H1 (cell line): ENCODE results near the gene NKAIN2. TPM values are rescaled to one million over a fixed set of nuclear protein-coding genes. Genes with fewer than 3 reads are reported as not detected.

ENCODE experiments used
- CTCF ChIA-PET: fragments of 300-600 bp; sonication (Branson Sonifier 250); formaldehyde crosslinking; loops from one replicate; lab custom pipeline; 2021; ENCODE audit not compliant: partially characterized antibody; lab: Charles Lee
- POLR2A ChIA-PET: fragments of 300-600 bp; sonication (Branson Sonifier 250); formaldehyde crosslinking; loops from one replicate; lab custom pipeline; 2021; ENCODE audit warnings: inconsistent platforms; ENCODE audit not compliant: partially characterized antibody; lab: Charles Lee
- DNase-seq, 2 experiments: peaks; one replicate each; pipeline versions ENCODE4 v3.0.0 to v3.0.0-alpha.2; 2010 to 2022; ENCODE audit warnings: low spot score in 2 of 2, low read depth in 1 of 2, mixed read lengths in 1 of 2
- FAIRE-seq: peaks from 2 replicates; lab custom pipeline; 2011; peaks lifted over from hg19 to GRCh38; lab: Jason Lieb, UNC
- H2AFZ ChIP-seq: 2 replicates; pipeline ENCODE4 v1.8.1; 2012; ENCODE audit warnings: low read length, inconsistent platforms
- H2AK5ac ChIP-seq: 2 replicates; pipeline ENCODE4 v1.6.1; 2013; ENCODE audit warnings: low read depth, low read length
- H2BK120ac ChIP-seq: replicated peaks from 2 replicates; pipeline ENCODE3; 2013; ENCODE audit warnings: low read depth, low read length, inconsistent platforms
- H2BK12ac ChIP-seq: 2 replicates; pipeline ENCODE4 v1.6.1; 2013; ENCODE audit warnings: low read depth, low read length
- H2BK15ac ChIP-seq: 2 replicates; pipeline ENCODE4 v1.6.1; 2013; ENCODE audit warnings: low read length
- H2BK20ac ChIP-seq: 2 replicates; pipeline ENCODE4 v1.6.1; 2013; ENCODE audit warnings: low read length
- H2BK5ac ChIP-seq: 2 replicates; pipeline ENCODE4 v1.6.1; 2013; ENCODE audit warnings: low read depth, low read length
- H3K14ac ChIP-seq: 2 replicates; pipeline ENCODE4 v1.6.1; 2013; ENCODE audit warnings: inconsistent platforms; ENCODE audit not compliant: insufficient read length
- H3K18ac ChIP-seq: 2 replicates; pipeline ENCODE4 v1.6.1; 2013; ENCODE audit warnings: low read length; ENCODE audit errors: extremely low read depth
- H3K23ac ChIP-seq: 2 replicates; pipeline ENCODE4 v1.6.1; 2013; ENCODE audit warnings: inconsistent platforms; ENCODE audit not compliant: insufficient read length
- H3K23me2 ChIP-seq: 2 replicates; pipeline ENCODE4 v1.6.1; 2013; ENCODE audit warnings: low read depth, low read length
- H3K27ac ChIP-seq: 2 replicates; pipeline ENCODE4 v1.6.1; 2011; ENCODE audit warnings: low read depth, low read length, inconsistent platforms
- H3K27me3 ChIP-seq, 4 experiments: replicated peaks in 1 of 4; 1 replicate in 1 of 4; 2 replicates in 3 of 4; pipeline versions ENCODE4 v1.6.1 to v1.8.1; 2011 to 2013; ENCODE audit warnings: low read length in 3 of 4, mild to moderate bottlenecking in 3 of 4, inconsistent platforms in 2 of 4, mixed read lengths in 2 of 4, moderate library complexity in 1 of 4; ENCODE audit not compliant: control insufficient read depth in 3 of 4, insufficient read depth in 3 of 4; ENCODE audit errors: extremely low read depth in 1 of 4
- H3K36me3 ChIP-seq, 4 experiments: 2 replicates each; pipeline versions ENCODE4 v1.6.1 to v1.8.1; 2011 to 2013; ENCODE audit warnings: mild to moderate bottlenecking in 4 of 4, low read length in 3 of 4, moderate library complexity in 2 of 4, control low read depth in 1 of 4, inconsistent platforms in 1 of 4; ENCODE audit not compliant: insufficient read depth in 4 of 4, control insufficient read depth in 2 of 4
- H3K4ac ChIP-seq: replicated peaks from 2 replicates; pipeline ENCODE3; 2013; ENCODE audit warnings: low read length, low read depth, mixed read lengths, inconsistent platforms; ENCODE audit not compliant: insufficient read length
- H3K4me1 ChIP-seq, 4 experiments: replicated peaks in 1 of 4; 1 replicate in 1 of 4; 2 replicates in 3 of 4; pipeline versions ENCODE4 v1.6.1 to v1.8.1; 2011 to 2013; ENCODE audit warnings: low read length in 3 of 4, inconsistent platforms in 2 of 4, mixed read lengths in 1 of 4; ENCODE audit not compliant: insufficient read depth in 4 of 4, control insufficient read depth in 3 of 4
- H3K4me2 ChIP-seq, 2 experiments: 2 replicates each; pipeline versions ENCODE4 v1.6.1 to v1.8.1; 2011 to 2013; ENCODE audit warnings: low read depth in 2 of 2, low read length in 2 of 2, control low read depth in 1 of 2, inconsistent platforms in 1 of 2, mild to moderate bottlenecking in 1 of 2; ENCODE audit not compliant: insufficient read depth in 1 of 2
- H3K4me3 ChIP-seq, 4 experiments: fragments of 200-600, 300-600 bp in 1 of 4; sonication (generic), shearing (Covaris generic), sonication (Bioruptor Twin) in 1 of 4; 2 replicates each; pipeline versions ENCODE4 v1.5.1 to v1.8.1; 2011 to 2016; ENCODE audit warnings: low read length in 4 of 4, low read depth in 3 of 4, control low read depth in 2 of 4, inconsistent platforms in 2 of 4, mild to moderate bottlenecking in 2 of 4, mixed read lengths in 1 of 4, moderate library complexity in 1 of 4; ENCODE audit not compliant: insufficient read depth in 2 of 4; ENCODE audit errors: extremely low read depth in 1 of 4
- H3K56ac ChIP-seq: replicated peaks from 2 replicates; pipeline ENCODE3; 2013; ENCODE audit warnings: low read depth, mild to moderate bottlenecking, mixed read lengths, low read length, inconsistent platforms; ENCODE audit not compliant: insufficient read length
- H3K79me1 ChIP-seq: 2 replicates; pipeline ENCODE4 v1.6.1; 2013; ENCODE audit warnings: low read depth, low read length, control low read depth
- H3K79me2 ChIP-seq, 2 experiments: 2 replicates each; pipeline versions ENCODE4 v1.6.1 to v1.8.1; 2012 to 2013; ENCODE audit warnings: low read length in 2 of 2, mild to moderate bottlenecking in 2 of 2, inconsistent platforms in 1 of 2; ENCODE audit not compliant: insufficient read depth in 2 of 2, control insufficient read depth in 1 of 2
- H3K9ac ChIP-seq, 4 experiments: replicated peaks in 1 of 4; 1 replicate in 1 of 4; 2 replicates in 3 of 4; pipeline versions ENCODE4 v1.6.1 to v1.8.1; 2011 to 2013; ENCODE audit warnings: low read depth in 3 of 4, low read length in 3 of 4, control low read depth in 2 of 4, mild to moderate bottlenecking in 2 of 4, moderate library complexity in 2 of 4, inconsistent platforms in 1 of 4; ENCODE audit errors: extremely low read depth in 1 of 4
- H3K9me3 ChIP-seq, 2 experiments: 2 replicates each; pipeline versions ENCODE4 v1.6.1 to v1.8.1; 2012 to 2013; ENCODE audit warnings: mild to moderate bottlenecking in 2 of 2, moderate library complexity in 2 of 2, control low read depth in 1 of 2, inconsistent platforms in 1 of 2, low read depth in 1 of 2, low read length in 1 of 2, mixed read lengths in 1 of 2; ENCODE audit not compliant: insufficient read depth in 2 of 2
- H4K20me1 ChIP-seq, 2 experiments: replicated peaks in 1 of 2; 2 replicates each; pipeline versions ENCODE3 to v1.8.1; 2011 to 2013; ENCODE audit warnings: inconsistent platforms in 2 of 2, low read length in 2 of 2, mild to moderate bottlenecking in 1 of 2; ENCODE audit not compliant: insufficient read depth in 2 of 2, control insufficient read depth in 1 of 2
- H4K5ac ChIP-seq: 2 replicates; pipeline ENCODE4 v1.6.1; 2013; ENCODE audit warnings: low read length, low read depth, mixed read lengths, inconsistent platforms; ENCODE audit not compliant: insufficient read length
- H4K8ac ChIP-seq: 2 replicates; pipeline ENCODE4 v1.8.0; 2013; ENCODE audit warnings: mild to moderate bottlenecking, moderate library complexity, low read length, inconsistent platforms; ENCODE audit not compliant: insufficient read depth; ENCODE audit errors: extremely low read depth
- H4K91ac ChIP-seq: replicated peaks from 2 replicates; pipeline ENCODE3; 2013; ENCODE audit warnings: low read length, mixed read lengths, inconsistent platforms; ENCODE audit not compliant: insufficient read length
- ATF3 ChIP-seq: IDR thresholded peaks from 2 replicates; pipeline ENCODE4 v1.6.1; 2011; ENCODE audit warnings: low read depth, mild to moderate bottlenecking, low read length; ENCODE audit not compliant: insufficient read depth
- EP300 ChIP-seq, 2 experiments: IDR thresholded peaks; 1 replicate in 1 of 2; 2 replicates in 1 of 2; pipeline ENCODE4 v1.6.1; 2011 to 2012; ENCODE audit warnings: low read depth in 2 of 2, low read length in 2 of 2, mild to moderate bottlenecking in 2 of 2, borderline replicate concordance in 1 of 2, inconsistent platforms in 1 of 2, moderate library complexity in 1 of 2
- GTF2F1 ChIP-seq: IDR thresholded peaks from 2 replicates; pipeline ENCODE4 v1.6.1; 2012; ENCODE audit warnings: low read depth, low read length, improper control_type of control experiment, borderline replicate concordance
- HDAC6 ChIP-seq: IDR thresholded peaks from one replicate; pipeline ENCODE4 v1.7.1; 2012; ENCODE audit warnings: low read depth, mild to moderate bottlenecking, inconsistent platforms, low read length, moderate library complexity
- JUND ChIP-seq: IDR thresholded peaks from 2 replicates; pipeline ENCODE4 v1.6.1; 2011; ENCODE audit warnings: mild to moderate bottlenecking, improper control_type of control experiment, low read length
- KDM4A ChIP-seq: IDR thresholded peaks from one replicate; pipeline ENCODE4 v1.7.1; 2012; ENCODE audit warnings: low read depth, mild to moderate bottlenecking, moderate library complexity, low read length, inconsistent platforms; ENCODE audit not compliant: severe bottlenecking
- PHF8 ChIP-seq: fragments of 200-600 bp; sonication (generic); conservative IDR thresholded peaks from 2 replicates; pipeline ENCODE4 v1.7.1; 2012; ENCODE audit warnings: low read depth, mild to moderate bottlenecking, inconsistent platforms, low read length, moderate library complexity
- SAP30 ChIP-seq: fragments of 300-600 bp; sonication (generic); IDR thresholded peaks from 2 replicates; pipeline ENCODE4 v1.7.1; 2012; ENCODE audit warnings: low read length, moderate library complexity, mild to moderate bottlenecking, inconsistent platforms; ENCODE audit not compliant: insufficient read depth, insufficient replicate concordance
- SIN3A ChIP-seq, 2 experiments: IDR thresholded peaks in 1 of 2; conservative IDR thresholded peaks in 1 of 2; 2 replicates each; pipeline ENCODE4 v1.6.1; 2011 to 2012; ENCODE audit warnings: low read length in 2 of 2, improper control_type of control experiment in 1 of 2, low read depth in 1 of 2, mild to moderate bottlenecking in 1 of 2
- SIX5 ChIP-seq: IDR thresholded peaks from 2 replicates; pipeline ENCODE4 v1.6.1; 2011; ENCODE audit warnings: mild to moderate bottlenecking, low read depth, low read length
- SRF ChIP-seq: IDR thresholded peaks from 2 replicates; pipeline ENCODE4 v1.6.1; 2011; ENCODE audit warnings: mild to moderate bottlenecking, low read depth, low read length, moderate library complexity
- TAF1 ChIP-seq: IDR thresholded peaks from 2 replicates; pipeline ENCODE4 v1.6.1; 2011; ENCODE audit warnings: mild to moderate bottlenecking, low read depth, low read length
- YY1 ChIP-seq: IDR thresholded peaks from 2 replicates; pipeline ENCODE4 v1.6.1; 2011; ENCODE audit warnings: low read depth, mild to moderate bottlenecking, low read length
- WGBS, 2 experiments: shearing (Covaris generic) in 1 of 2; methylation state at CpG; one replicate each; pipeline versions ENCODE4 v1.1.6 to v1.1.7; 2013 to 2015; ENCODE audit warnings: low lambda C conversion rate in 2 of 2, mixed read lengths in 2 of 2, inconsistent platforms in 1 of 2, low coverage in 1 of 2, missing lambda C conversion rate in 1 of 2; ENCODE audit not compliant: insufficient replicate concordance in 2 of 2, insufficient coverage in 1 of 2, insufficient read length in 1 of 2; ENCODE audit errors: extremely low coverage in 1 of 2, missing lambda C conversion rate in 1 of 2; 5-methylcytosine and 5-hydroxymethylcytosine counted together
- polyA plus RNA-seq, 7 experiments: library from polyadenylated mRNA; depleted of rRNA in 3 of 7; stranded (reverse) in 5 of 7; unstranded in 2 of 7; fragments of >200 nt in 5 of 7; fragments of 200-250 nt in 2 of 7; gene quantifications; 1 replicate in 5 of 7; 2 replicates in 1 of 7; 4 replicates in 1 of 7; pipeline versions ENCODE4 v1.2.1 to v1.2.3, GENCODE V29; 2011 to 2013; ENCODE audit warnings: missing spikeins in 2 of 7, mixed read lengths in 2 of 7
- total RNA-seq: library from RNA; stranded (reverse); fragmentation: NEBNext Ultra II Directional; extraction: Animal tissue kit (Norgen Biotek cat#: 25700); gene quantifications from 2 replicates; pipeline ENCODE4 v1.2.1, GENCODE V29; 2021

NKAIN2 gene
- total and polyA plus RNA-seq, 2 of the 8 experiments (the other 6 are each of a cell fraction or from before 2014, with no cell fraction given) = 0.20 to 0.34 TPM

- H3K23me2 ChIP-seq = no peaks in the 10 kb centered on the region
- CTCF ChIA-PET = interaction anchor here (1.2 kb wide), 1 partner anchor 9 kb away, joined by 3 read pairs; no protein-coding TSS in a partner anchor
- no peak overlapping the region for H4K91ac ChIP-seq
Observed at GRCh38 chr6:124123617-124124209, 320.0 kb downstream of the NKAIN2 start.

More at GRCh38 chr6:124123617-124124209, 320.0 kb downstream of the NKAIN2 start:
- H3K27ac ChIP-seq = no peak overlapping the region
- H2BK12ac ChIP-seq = no peak overlapping the region
- no peaks in the 10 kb centered on the region for H3K36me3 ChIP-seq
- no peak overlapping the region for H2BK5ac ChIP-seq
- TF ChIP-seq PHF8 = no peak
- TF ChIP-seq EP300 (IDR thresholded peaks at IDR 0.05; ENCODE audit: borderline replicate concordance in 1 of 2, low read depth in 2 of 2, low read length in 2 of 2) = no peak
- no peak for TF ChIP-seq SRF
- TF ChIP-seq YY1 = no peak
- TF ChIP-seq JUND = no peak
- TF ChIP-seq KDM4A = no peak
- TF ChIP-seq SIX5 = no peak
- no peak for TF ChIP-seq TAF1
- no peak for TF ChIP-seq SIN3A (conservative IDR thresholded peaks at IDR 0.05 in 1 of 2, IDR thresholded peaks at IDR 0.05 in 1 of 2; ENCODE audit: low read depth in 1 of 2, low read length in 2 of 2)
- TF ChIP-seq SAP30 = no peak
- TF ChIP-seq HDAC6 = no peak
- no peak for TF ChIP-seq ATF3
- TF ChIP-seq GTF2F1 = no peak
- no peak overlapping the region for H3K14ac ChIP-seq
- no peak overlapping the region for H4K5ac ChIP-seq
- no peak overlapping the region for H3K18ac ChIP-seq
- no peaks in the 10 kb centered on the region for H3K27me3 ChIP-seq
- H3K23ac ChIP-seq = no peak overlapping the region
- no peaks in the 10 kb centered on the region for H3K79me1 ChIP-seq
- H2BK20ac ChIP-seq = no peak overlapping the region
- H3K79me2 ChIP-seq = no peaks in the 10 kb centered on the region
- no peak overlapping the region for H2BK15ac ChIP-seq
- no peaks in the 10 kb centered on the region for H4K20me1 ChIP-seq
- H3K56ac ChIP-seq = no peak overlapping the region
- H4K8ac ChIP-seq = no peak overlapping the region
- no peaks in the 10 kb centered on the region for H3K4me1 ChIP-seq
- WGBS, 2 experiments = 87% methylated on average over 2 of the region's 2 CpGs; no CpG with 5 or more reads in 1 of the 2 experiments
- FAIRE-seq = no peak
- POLR2A ChIA-PET = no interaction called here
- no peak overlapping the region for H2AK5ac ChIP-seq
- H3K9me3 ChIP-seq = no peaks in the 10 kb centered on the region
- no peak overlapping the region for H2BK120ac ChIP-seq
- H3K4me2 ChIP-seq = no peak overlapping the region
- no peak overlapping the region for H3K9ac ChIP-seq
- H2AFZ ChIP-seq = no peak overlapping the region
- H3K4me3 ChIP-seq = no peak overlapping the region
- H3K4ac ChIP-seq = no peak overlapping the region
- no peak for DNase-seq
